HG03571 (cell line): Measurements from ENCODE around the gene MIB2.
"Not testable (repeated sequence)": the region's sequence is repeated elsewhere in the genome, so short reads cannot be mapped to it uniquely, and the experiment has no call there.

Source experiments
- ATAC-seq: cut with Tn5 transposase; IDR thresholded peaks from one replicate; pipeline ENCODE4 v1.9.1; 2021; ENCODE audit not compliant: unreplicated experiment

Gene MIB2

GRCh38 chr1:1615256-1616044, at the start of gene MIB2:
Gene MIB2 (plus strand): TSS chr1:1615500. CDS start chr1:1623453, 7,953 bp downstream.
- peak; percentile 73 for ATAC-seq

GRCh38 chr1:1567152-1567875, 48.0 kb upstream of the MIB2 start:
- no peak for ATAC-seq

GRCh38 chr1:1567891-1568291, 47.4 kb upstream of the MIB2 start:
- no peak for ATAC-seq

GRCh38 chr1:1569341-1569740, 46.0 kb upstream of the MIB2 start:
- ATAC-seq = no peak

GRCh38 chr1:1573843-1574720, 41.2 kb upstream of the MIB2 start:
- ATAC-seq = peak; percentile 50

- peak; percentile 73 for ATAC-seq
These were observed 40.4 kb upstream of the MIB2 start, which contains the start of gene SSU72 for GRCh38 chr1:1574721-1575537. Gene SSU72 (minus strand): TSS chr1:1574863. CDS start chr1:1574557, 306 bp downstream.

- ATAC-seq = no peak
These were observed 37.8 kb upstream of the MIB2 start for GRCh38 chr1:1577367-1578011.

- no peak for ATAC-seq
These were observed 36.8 kb upstream of the MIB2 start for GRCh38 chr1:1578371-1578940.

- ATAC-seq = no peak
These were observed 32.5 kb upstream of the MIB2 start for GRCh38 chr1:1582585-1583346.

GRCh38 chr1:1583347-1584010, 31.8 kb upstream of the MIB2 start:
- ATAC-seq = no peak

- no peak for ATAC-seq
These were observed 23.8 kb upstream of the MIB2 start for GRCh38 chr1:1591452-1591851.

- ATAC-seq = no peak
These were observed 21.3 kb upstream of the MIB2 start for GRCh38 chr1:1593834-1594601.

GRCh38 chr1:1594602-1595260, 20.6 kb upstream of the MIB2 start:
- ATAC-seq = no peak

- ATAC-seq = not testable (repeated sequence)
These were observed 20.0 kb upstream of the MIB2 start for GRCh38 chr1:1595341-1595740.

- ATAC-seq = no peak
These were observed 18.6 kb upstream of the MIB2 start for GRCh38 chr1:1596493-1597274.

GRCh38 chr1:1597275-1597930, 17.9 kb upstream of the MIB2 start:
- no peak for ATAC-seq
